ENCODE measurements around the gene PTPRG.

GRCh38 chr3:61594964-61595285 lies 33.6 kb downstream of the PTPRG start:
- TF ChIP-seq, protein P1, sequence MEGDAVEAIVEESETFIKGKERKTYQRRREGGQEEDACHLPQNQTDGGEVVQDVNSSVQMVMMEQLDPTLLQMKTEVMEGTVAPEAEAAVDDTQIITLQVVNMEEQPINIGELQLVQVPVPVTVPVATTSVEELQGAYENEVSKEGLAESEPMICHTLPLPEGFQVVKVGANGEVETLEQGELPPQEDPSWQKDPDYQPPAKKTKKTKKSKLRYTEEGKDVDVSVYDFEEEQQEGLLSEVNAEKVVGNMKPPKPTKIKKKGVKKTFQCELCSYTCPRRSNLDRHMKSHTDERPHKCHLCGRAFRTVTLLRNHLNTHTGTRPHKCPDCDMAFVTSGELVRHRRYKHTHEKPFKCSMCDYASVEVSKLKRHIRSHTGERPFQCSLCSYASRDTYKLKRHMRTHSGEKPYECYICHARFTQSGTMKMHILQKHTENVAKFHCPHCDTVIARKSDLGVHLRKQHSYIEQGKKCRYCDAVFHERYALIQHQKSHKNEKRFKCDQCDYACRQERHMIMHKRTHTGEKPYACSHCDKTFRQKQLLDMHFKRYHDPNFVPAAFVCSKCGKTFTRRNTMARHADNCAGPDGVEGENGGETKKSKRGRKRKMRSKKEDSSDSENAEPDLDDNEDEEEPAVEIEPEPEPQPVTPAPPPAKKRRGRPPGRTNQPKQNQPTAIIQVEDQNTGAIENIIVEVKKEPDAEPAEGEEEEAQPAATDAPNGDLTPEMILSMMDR (IDR thresholded peaks at IDR 0.05): no peak
- no peak for TF ChIP-seq POLR2A (IDR thresholded peaks at IDR 0.05)

Measured in suprapubic skin (tissue), 3 donors.